SK-N-MC (cell line): Measurements from ENCODE around the gene ZNF205.

Experiments used
- DNase-seq: peaks from one replicate; pipeline ENCODE4 v3.0.0-alpha.2; 2011; ENCODE audit warnings: low read depth, low spot score
- H3K27ac ChIP-seq: fragments of 200-600 bp; sonication (generic); 2 replicates; pipeline ENCODE4 v1.5.1; 2016; ENCODE audit warnings: mixed run types
- H3K36me3 ChIP-seq: fragments of 200-600 bp; sonication (generic); 2 replicates; pipeline ENCODE4 v1.6.1; 2017; ENCODE audit warnings: antibody characterized with exemption, low read length, mixed read lengths; ENCODE audit not compliant: insufficient read depth
- H3K4me3 ChIP-seq: fragments of 200-600 bp; sonication (generic); 2 replicates; pipeline ENCODE4 v1.5.1; 2016
- H3K9ac ChIP-seq: fragments of 200-600 bp; sonication (generic); 2 replicates; pipeline ENCODE4 v1.8.0; 2017; ENCODE audit warnings: mixed run types, mixed read lengths; ENCODE audit not compliant: insufficient read length
- H3K9me3 ChIP-seq: fragments of 200-600 bp; sonication (generic); 2 replicates; pipeline ENCODE4 v1.6.1; 2017; ENCODE audit warnings: low read depth, mild to moderate bottlenecking, antibody characterized with exemption, low read length, moderate library complexity, mixed read lengths
- EZH2 ChIP-seq: fragments of 200-600 bp; sonication (generic); IDR thresholded peaks from one replicate; pipeline ENCODE4 v1.6.1; 2017; ENCODE audit warnings: antibody characterized with exemption
- FOXP2 ChIP-seq: optimal IDR thresholded peaks from 2 replicates; pipeline ENCODE3; 2011; ENCODE audit warnings: mild to moderate bottlenecking, moderate library complexity; ENCODE audit not compliant: insufficient read depth; ENCODE audit errors: extremely low read length, control extremely low read depth
- POLR2AphosphoS5 ChIP-seq: IDR thresholded peaks from 2 replicates; pipeline ENCODE4 v1.6.1; 2012; ENCODE audit warnings: mild to moderate bottlenecking, low read depth, low read length, borderline replicate concordance

ZNF205 gene

DNA sequence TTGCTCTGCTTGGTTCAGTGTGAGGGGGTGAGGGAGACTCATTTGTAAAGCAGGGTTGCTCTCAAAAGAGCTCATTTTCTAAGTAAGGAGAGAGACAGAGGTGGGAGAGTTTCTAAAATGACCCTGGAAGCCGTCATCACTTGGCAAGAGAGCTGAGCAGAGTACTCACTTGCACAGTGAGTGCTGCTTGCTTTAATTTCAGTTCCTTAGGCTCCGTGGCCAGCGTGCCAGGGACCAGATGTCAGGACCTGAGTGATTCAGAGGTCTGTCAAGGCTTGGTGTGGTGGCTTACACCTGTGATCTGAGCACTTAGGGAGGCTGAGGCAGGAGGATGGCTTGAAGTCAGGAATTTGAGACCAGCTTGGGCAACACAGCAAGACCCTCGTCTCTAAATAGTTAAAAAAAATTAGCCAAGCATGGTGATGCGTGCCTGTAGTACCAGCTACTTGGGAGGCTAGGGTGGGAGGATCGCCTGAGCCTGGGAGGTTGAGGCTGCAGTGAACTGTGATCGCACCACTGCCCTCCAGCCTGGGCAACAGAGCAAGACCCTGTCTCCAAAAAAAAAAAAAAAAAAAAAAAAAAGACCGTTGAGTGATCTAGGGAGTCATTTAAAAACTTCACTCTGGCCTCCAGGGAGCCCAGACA, 10.7 kb downstream of the ZNF205 start:
- TF ChIP-seq EZH2 (no peak), FOXP2 (no peak), POLR2AphosphoS5 (no peak)
- Histone ChIP-seq H3K36me3 (no peaks in the 10 kb centered on the region; the same call in 1 of the 2 replicates), H3K9ac (no peak overlapping the region), H3K9me3 (no peaks in the 10 kb centered on the region), H3K27ac (no peak overlapping the region), H3K4me3 (no peak overlapping the region)
- no peak for DNase-seq

DNA sequence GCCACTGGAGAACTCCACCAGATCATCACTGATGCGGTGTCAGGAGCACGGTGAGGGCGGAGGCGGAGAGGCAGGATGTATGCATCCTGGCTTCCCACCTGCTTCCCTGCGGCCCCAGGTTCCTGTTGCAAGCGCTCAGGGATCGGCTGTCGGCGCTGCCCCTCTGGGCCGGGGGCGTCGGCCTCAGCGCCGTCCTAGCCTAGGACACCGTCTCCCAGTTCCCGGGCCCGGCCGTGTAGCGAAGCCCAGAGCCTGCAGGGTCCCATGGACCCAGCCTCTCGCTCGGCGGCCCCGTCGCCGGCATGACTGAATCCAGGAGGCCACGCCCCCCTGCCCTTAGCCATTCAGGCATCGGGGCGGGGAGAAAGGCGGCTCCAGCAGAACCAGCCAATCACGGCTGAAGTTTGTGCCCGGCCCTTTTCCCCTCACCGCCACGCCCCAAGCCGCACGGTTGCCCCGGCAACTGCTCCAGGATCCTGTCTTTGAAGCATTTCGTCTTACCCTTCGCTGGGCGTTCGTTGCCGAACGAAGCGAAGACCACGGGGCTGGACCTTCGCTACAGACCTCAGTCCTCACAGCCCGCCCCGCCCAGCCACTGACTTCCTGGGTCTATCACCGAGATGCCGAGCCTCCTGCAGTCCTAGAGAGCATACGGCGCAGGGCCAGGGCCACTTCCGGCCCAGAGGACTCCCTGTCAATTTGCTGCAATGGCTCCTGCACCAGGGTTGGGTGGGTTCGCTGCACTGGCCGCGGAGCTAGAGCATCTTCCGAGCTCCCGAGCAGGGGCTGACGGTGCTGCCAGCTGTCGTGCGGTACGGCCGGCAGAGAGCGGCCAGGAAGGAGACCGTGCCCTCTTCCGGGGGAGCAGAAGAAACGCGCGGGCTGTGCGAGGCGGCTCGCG, 11.8 kb downstream of the ZNF205 start:
- Histone ChIP-seq H3K9me3 (no peaks in the 10 kb centered on the region), H3K36me3 (no peaks in the 10 kb centered on the region; the same call in 1 of the 2 replicates), H3K27ac (no peak overlapping the region), H3K9ac (no peak overlapping the region), H3K4me3 (peak overlapping the region; percentile 89)
- DNase-seq = no peak
- no peak for TF ChIP-seq FOXP2
- TF ChIP-seq POLR2AphosphoS5 = peak; percentile 49; the same call in 1 of the 2 replicates
- no peak for TF ChIP-seq EZH2

DNA sequence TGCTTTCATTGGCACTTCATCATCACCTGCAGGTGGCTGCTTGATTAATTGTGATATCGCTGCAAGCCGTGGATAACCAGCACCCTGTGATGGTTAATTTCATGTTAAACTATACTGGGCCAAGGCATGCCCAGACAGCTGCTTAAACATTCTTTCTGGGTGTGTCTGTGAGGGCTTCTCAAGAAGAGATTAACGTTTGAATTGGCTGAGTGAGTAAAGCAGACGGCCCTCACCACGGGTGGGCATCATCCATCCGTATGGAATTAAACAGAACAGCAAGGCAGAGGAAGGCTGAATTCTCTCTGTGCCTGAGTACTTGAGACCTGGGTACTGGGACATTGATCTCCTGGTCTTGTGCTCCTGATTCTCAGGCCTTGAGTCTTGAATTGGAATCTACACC, 15.4 kb downstream of the ZNF205 start:
- Histone ChIP-seq H3K4me3 (no peak overlapping the region), H3K9ac (no peak overlapping the region), H3K36me3 (peaks cover 7% of the 10 kb centered on the region), H3K9me3 (no peaks in the 10 kb centered on the region), H3K27ac (no peak overlapping the region)
- no peak for TF ChIP-seq FOXP2
- no peak for TF ChIP-seq POLR2AphosphoS5
- no peak for TF ChIP-seq EZH2
- no peak for DNase-seq

DNA sequence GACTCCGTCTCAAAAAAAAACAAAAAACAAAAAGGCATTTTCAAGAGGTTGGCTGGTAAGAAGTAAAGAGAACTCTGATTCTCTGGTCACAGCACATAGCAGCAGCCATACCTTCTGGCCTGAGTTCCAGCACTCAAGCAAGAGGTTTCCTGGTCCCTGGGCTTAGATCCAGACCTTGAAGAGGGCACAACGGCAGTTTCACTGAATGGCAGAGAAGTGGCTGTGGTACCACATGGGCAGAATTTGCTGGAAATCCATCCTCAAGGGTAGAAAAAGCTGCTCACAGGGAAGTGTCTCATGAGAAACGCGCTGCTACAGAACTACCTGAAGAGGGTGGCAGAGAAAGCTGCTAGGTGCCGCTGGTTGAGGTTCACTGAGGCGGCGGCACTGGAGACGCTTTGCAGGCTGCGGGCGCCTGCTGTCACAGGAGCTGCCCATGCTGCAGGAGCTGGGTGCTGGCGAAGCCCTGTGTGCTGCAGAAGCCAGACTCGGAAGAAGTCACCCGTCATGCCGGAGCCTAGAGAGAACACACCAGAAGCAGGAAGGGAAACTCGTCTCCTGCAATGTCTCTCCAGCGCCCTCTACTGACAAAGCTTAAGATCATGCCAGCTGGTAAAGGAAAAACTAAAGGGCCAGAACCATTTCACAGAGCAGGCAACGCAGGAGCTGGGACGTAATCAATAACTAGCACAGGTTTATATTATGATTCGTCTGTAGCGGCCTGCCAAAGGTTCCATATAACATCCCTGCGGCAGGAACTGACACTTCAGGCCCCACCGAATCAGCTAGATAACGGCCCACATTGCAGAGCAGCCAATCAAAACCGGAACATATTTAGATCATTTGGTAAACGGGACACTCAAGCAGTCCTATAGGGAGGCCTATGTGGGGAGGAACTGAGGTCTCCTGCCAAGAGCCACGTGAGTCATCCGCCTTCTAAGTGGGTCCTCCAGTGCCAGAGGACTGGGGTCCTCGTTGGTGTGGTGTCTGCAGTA, 17.0 kb downstream of the ZNF205 start:
- DNase-seq = peak; percentile 80
- TF ChIP-seq FOXP2 (no peak), POLR2AphosphoS5 (peak; percentile 47; the same call in 1 of the 2 replicates)
- Histone ChIP-seq H3K9me3 (no peaks in the 10 kb centered on the region), H3K27ac (peak overlapping the region; percentile 62), H3K36me3 (peaks cover 7% of the 10 kb centered on the region), H3K9ac (peak overlapping the region; percentile 64), H3K4me3 (peak overlapping the region; percentile 77)

DNA sequence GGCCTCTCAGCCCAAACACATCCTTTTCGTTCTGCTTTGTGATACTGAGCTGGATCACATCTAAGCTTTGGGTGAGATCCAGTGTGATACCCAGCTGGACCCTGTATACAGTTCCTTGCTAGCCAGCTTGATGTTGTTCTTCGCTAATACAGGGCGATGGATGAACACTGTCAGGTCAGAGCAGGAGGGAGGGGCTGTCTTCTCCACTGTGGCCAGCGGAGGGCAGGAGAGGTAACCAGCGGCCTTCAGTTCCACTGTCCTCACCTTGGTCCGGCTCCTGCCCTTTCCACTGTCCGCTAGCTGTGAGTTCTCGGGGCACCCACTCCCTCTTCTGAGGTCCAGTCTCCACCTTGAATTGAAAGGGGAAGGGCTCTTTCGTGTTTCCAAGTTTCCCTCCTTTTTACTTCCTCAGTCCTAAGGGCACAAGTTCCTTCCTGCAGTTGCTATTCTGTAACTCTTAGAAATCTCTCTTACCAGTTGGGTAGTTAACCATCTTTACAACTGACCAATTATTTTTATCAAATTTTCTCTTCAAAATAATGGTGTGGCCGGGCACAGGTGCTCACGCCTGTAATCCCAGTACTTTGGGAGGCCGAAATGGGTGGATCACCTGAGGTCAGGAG, 19.5 kb downstream of the ZNF205 start:
- no peak for DNase-seq
- no peak overlapping the region for H3K27ac ChIP-seq

DNA sequence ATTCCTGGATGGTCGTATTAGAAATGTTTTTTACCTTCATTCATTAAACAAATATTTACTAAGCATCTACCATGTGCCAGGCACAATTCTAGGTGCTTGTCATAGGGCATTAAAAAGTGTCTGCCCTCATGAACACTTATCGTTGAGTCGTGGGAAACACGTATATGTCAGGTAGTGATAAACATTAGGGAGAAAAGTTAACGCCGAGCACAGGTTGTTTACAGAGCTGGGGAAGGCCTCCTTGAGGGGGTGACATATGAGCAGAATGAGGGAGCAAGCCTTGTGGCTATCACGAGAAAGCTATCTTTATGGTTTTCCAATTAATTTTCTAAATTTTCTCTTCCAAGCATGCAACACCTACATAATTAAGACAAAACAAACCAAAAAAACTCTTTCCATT, 21.5 kb downstream of the ZNF205 start:
- peaks cover 7% of the 10 kb centered on the region for H3K36me3 ChIP-seq
- H3K27ac ChIP-seq = 0 out of 2 replicates have a peak overlapping the region, but pooled peaks have one; percentile 82
- TF ChIP-seq EZH2 (no peak), POLR2AphosphoS5 (no peak), FOXP2 (no peak)
- peak overlapping the region; percentile 99 for H3K9ac ChIP-seq
- H3K4me3 ChIP-seq = peak overlapping the region; percentile 98
- no peak for DNase-seq
- no peaks in the 10 kb centered on the region for H3K9me3 ChIP-seq

More for the DNA sequence above, 19.5 kb downstream of the ZNF205 start:
- Histone ChIP-seq H3K9me3 (no peaks in the 10 kb centered on the region), H3K4me3 (no peak overlapping the region), H3K9ac (no peak overlapping the region), H3K36me3 (peaks cover 7% of the 10 kb centered on the region)
- TF ChIP-seq FOXP2 (no peak), POLR2AphosphoS5 (no peak; the same call in 1 of the 2 replicates), EZH2 (no peak)

DNA sequence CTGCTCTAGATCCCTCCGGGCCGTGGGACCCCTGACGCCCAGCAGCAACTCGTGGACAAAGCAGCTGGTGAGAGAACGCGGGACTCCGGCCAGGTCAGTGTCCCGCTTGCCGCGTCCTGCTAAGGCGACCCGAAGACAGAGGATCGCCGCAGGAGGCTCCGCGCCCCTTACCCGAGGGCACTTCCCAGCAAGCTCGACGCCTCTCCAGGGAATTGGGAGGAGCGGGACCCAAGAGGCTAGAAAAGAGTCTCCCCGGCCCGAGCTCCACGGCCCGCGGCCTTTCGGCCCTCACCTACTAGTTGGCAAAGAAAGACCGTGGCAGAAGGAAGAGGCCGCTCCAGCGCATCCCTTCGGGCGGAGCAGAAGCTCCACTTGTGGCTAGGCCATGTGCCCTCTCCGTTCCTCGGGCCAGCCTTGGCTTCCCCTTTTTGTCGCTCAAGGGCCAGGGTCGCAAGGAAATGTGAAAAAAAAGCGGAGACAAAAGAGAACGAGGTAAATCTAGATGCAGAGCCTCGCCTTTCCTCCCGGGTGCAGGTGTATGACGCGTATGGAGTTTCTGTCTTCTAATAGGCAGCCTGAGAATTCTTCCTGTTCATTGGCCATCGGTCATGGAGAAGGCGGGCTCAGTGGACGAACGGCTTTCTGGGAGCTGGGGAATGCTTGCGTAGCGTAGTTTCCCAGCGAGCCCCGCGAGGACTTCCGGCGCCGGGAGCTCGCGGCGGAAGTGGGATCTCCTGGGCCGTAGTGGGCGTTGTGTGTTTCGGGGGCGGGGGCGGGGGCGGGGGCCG, 22.1 kb downstream of the ZNF205 start, which contains the start of gene ZNF213:
ZNF213 (plus strand) TSS at position 692 of the 788 bp plus-strand sequence. CDS start 2,252 bp downstream, outside the sequence.
- Histone ChIP-seq H3K9ac (peak within 1 kb of the TSS; percentile 99), H3K9me3 (no peaks in the 10 kb centered on the region), H3K4me3 (peak within 1 kb of the TSS; percentile 98), H3K27ac (peak within 1 kb of the TSS; percentile 82), H3K36me3 (peaks cover 7% of the 10 kb centered on the region)
- DNase-seq = peak; percentile 92
- TF ChIP-seq EZH2 (no peak), POLR2AphosphoS5 (peak; percentile 89)
